ELF-1 (cell line): ENCODE measurements around the gene TUBGCP5.

Experiments used
- DNase-seq: peaks from one replicate; pipeline ENCODE4 v3.0.0-alpha.2; 2016; ENCODE audit warnings: low read depth, low spot score

Gene TUBGCP5

DNA sequence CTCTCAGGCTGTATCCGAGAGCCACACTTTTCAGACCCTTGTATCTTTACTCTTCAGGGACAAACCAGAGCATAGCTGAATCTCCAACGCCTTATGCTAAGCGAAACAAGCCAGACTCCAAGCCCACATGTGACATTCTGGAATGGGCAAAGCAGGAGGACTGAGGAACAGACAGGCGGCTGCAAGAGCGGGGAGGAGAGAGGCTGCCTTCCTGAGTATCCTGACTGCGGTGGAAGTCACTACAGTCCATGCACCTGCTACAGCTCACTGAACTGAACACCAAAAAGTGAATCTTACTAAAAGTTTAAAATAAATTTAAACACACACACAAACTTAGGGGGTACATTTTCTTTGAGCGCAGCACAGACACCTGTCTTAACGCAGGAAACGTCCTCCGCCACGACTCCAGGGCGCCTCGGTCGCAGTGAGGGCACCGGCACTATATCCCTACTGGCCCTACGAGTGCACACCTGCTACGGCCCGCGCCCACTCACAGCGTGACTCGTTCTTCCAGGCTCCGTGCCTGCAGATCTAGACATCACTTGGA lies 60.6 kb downstream of the TUBGCP5 start:
- no peak for DNase-seq

DNA sequence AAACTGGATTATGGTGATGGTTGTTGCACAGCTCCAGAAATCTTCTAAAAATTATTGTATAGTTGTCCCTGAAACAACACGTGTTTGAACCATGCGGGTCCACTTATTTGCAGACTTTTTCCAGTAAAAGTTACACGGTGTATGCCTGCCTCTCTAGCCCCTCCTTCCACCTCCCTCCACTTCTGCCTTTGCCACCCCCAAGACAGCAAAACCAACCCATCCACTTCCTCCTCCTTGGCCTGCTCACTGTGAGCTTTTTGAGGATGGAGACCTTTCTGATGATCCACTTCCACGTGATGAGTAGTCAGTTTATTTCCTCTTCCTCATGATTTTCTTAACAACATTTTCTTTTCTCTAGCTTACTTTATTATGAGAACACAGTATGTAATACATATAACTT lies 64.6 kb downstream of the TUBGCP5 start:
- no peak for DNase-seq

- DNase-seq, result no peak
Measured at GRCh38 chr15:22973987-22974386, 65.4 kb downstream of the TUBGCP5 start.

GRCh38 chr15:22973286-22973685 lies 66.1 kb downstream of the TUBGCP5 start:
- DNase-seq, result no peak

- DNase-seq, result no peak
Measured at GRCh38 chr15:22969489-22969888, 69.9 kb downstream of the TUBGCP5 start.

- DNase-seq, result no peak
Measured at GRCh38 chr15:22968366-22968765, 71.0 kb downstream of the TUBGCP5 start.

- no peak for DNase-seq
Measured at GRCh38 chr15:22967084-22967770, 72.1 kb downstream of the TUBGCP5 start.

GRCh38 chr15:22966321-22967083 lies 72.9 kb downstream of the TUBGCP5 start:
- DNase-seq, result no peak

GRCh38 chr15:22963641-22964040 lies 75.7 kb downstream of the TUBGCP5 start:
- DNase-seq, result no peak

GRCh38 chr15:22962611-22963010 lies 76.8 kb downstream of the TUBGCP5 start:
- no peak for DNase-seq

GRCh38 chr15:22961762-22962161 lies 77.6 kb downstream of the TUBGCP5 start:
- no peak for DNase-seq

DNA sequence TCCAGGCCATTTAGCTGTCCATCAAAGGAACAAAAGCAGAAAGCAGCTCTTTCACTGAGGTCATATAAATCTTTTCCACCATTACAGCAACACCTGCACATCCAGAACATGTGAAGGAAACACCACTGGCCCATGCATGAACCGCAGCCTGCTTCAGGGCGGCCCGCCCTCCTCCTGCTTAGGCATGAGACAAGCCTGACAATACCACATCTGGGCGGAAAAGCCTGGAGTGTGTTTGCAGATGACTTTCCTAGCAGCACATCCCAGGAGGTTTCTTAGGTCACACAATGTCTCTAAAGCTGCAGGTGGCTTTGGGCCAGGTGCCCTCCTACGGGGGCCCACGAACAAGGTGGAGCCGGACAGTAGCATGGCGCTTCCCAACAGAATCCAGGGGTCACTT lies 78.8 kb downstream of the TUBGCP5 start:
- no peak for DNase-seq

DNA sequence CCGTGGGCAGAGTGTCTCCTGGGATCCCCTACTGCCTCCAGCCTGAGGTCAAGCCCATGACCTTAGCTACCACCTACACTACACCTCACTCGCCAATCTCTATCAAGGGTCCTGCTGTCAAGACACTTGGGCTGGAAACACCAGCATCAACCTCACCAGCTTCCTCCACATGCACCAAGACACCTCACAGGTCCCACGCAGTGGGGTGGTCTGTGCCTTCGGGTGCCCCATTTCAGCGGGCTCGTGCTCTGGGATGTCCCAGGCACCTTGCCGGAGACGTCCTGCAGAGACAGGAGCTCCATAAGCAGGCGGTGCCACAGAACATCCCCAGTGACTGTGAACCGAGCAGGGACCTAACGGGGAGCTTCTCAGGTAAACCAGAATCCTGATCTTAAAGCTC lies 79.2 kb downstream of the TUBGCP5 start:
- DNase-seq, result no peak

DNA sequence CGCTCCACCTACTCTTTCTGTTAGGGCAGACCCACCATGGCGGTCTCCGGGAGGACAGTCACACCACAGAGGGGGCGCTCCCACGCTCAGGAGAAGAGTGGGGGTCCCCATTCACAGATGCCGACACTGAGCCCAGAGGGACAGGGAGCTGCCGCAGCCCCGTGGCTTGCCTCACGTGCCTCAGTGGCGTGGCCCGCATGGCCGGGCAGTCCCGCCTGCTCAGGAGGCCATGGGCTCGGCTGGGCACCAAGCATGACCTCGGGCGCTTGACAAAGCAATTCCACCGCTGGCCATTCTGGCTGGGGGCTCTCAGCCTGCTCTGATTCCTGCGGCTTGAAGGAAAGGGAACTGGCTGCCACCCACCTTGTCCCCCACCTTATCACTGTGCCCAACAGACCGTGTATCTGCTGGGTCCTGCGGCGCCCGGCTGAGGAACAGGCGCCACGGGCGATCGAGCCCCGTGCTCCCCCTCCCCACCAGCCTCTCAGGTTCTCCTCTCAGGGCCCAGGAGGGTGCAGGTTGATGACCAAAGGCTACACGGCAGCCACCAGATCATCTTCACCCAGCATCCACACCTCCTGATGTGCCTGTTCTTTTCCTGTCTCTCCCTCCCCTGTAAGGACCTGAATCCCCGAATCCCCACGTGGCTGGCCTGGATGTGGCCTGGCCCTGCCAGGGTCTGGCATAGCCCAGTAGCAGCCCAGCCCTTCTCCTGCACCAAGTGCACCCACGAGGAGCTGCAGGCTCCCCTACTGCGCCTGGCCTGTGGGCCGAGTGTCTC lies 79.9 kb downstream of the TUBGCP5 start:
- DNase-seq, result no peak

DNA sequence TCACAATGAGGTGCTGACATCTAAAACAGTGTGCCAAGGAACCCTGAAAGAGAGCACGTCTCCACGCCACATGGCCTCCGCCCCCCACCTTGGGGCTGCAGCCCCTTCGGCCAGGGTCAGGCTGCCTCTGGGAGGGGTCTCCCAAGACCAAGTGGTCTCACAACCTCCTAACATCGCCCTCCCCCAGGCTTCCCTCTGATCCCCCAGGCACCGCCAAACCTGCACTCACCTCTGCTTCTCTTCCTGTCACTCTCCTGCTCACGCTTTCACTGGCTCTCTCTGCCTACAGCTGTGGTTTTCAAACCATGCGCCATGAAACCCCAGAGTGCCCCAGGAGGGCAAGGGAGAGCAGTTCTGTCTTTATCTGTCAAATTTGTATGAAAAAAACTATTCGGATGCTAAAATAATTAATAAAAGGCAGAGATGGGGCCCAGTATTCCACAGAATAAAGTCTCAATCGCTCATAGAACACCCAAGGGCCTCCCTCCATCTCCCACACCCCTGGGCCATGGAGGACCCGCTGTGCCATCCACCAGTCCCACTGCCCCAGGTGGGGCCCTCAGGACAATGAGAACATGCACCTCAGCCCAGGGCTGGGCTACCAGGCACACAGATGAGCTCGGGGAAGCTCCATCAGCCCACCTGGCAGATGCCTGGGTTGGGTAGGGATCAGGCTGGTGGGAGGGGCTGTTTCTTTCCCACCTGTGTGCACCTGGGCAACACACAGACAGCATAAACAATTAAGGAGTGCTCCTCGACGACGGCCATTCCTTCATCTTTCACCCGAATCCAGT lies 80.7 kb downstream of the TUBGCP5 start:
- no peak for DNase-seq

DNA sequence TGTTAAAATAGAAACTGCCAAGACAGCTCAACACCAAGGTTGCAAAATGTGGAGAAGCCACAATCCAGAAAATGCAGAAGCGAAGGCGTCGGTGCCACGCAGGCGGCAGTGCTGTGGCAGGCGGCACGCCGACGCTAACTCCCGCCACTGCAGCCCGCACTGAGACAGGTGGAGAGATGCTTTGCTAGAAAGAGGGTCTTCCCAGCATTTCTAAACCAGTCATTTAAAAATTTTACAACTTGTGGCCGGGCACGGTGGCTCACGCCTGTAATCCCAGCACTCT lies 82.5 kb downstream of the TUBGCP5 start:
- no peak for DNase-seq

DNA sequence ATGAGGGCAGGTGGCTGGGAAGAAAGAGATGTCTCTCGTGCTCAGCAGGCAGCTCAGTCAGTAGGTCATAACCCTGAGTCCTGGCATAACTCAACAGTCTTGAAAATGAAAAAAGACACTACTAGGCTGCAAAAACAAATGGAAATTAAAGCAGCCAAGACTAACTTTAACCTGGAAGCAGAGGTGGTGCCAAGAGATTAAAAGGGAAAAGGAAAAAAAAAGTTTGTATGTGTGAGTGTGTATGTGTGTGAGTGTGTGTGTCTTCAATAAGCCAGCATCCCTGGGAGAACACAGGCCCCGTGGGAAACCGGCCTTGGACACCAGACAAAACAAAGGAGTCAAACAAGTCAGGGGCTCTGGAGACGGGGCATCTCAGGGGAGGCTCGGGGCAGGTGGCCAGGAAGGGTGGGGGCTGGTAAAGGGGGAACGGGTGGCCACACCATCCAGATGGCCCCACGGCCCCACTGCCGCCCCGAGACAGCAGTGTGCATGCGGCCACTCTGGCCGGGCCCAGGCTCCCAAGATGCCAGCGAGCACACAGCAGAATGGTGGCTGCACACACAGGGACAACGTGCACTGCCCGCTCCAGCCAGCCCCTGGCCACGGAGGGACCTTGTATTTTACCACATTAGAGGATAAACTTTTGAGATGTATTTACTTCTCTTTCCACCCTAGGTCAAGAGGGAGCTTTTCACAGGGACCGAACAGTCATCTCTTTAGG lies 83.0 kb downstream of the TUBGCP5 start:
- no peak for DNase-seq

DNA sequence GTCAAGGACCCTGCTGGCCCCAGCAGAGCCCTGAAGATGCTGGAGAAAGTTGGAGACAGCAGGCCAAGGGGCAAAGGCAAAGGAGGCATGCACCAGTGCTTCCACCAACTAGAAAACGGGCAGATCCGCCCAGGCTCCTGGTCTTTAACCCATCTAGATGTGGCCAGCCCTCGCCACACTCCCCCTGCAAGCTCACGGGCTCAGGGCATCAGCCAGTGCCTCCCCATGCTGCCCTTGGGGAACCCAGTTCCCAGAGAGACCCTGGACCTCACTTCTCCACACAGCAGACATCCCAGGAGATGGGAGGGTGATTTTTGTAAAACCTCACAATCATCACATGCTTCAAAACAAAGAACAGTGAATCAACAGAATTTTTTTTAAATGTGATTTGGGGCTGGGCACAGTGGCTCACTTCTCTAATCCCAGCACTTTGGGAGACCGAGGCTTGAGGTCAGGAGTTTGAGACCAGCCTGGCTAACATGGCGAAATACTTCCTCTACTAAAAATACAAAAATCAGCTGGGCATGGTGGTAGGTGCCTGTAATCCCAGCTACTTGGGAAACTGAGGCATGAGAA lies 83.7 kb downstream of the TUBGCP5 start:
- no peak for DNase-seq

- DNase-seq, result no peak
Measured at GRCh38 chr15:22954798-22955543, 84.4 kb downstream of the TUBGCP5 start.

DNA sequence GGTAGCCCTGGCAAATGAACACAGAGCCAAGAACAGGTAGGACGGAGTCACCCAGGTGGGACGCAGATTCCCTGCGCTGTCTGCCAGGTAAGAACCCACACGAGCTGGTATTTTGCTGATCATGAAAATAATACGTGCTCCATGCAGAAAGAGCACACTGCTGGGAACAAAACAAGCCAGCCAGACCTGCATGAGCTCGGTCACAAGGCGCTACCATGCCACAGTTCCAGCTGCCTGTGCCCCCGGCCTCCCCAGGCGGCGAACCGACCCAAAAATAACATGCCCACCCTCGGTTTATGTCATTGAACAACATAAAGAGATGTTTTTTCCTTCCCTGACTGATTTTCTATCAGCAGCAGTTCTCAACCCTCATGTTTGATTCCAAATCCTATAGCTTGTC lies 85.0 kb downstream of the TUBGCP5 start:
- no peak for DNase-seq
